T-cell (primary cell): ENCODE results near the gene TMEM114. TPM values are rescaled to one million over a fixed set of nuclear protein-coding genes. Genes with fewer than 3 reads are reported as not detected.

Experiments used
- ATAC-seq, 4 experiments: fragments of 200-7000 bp in 3 of 4; fragments of 150-1000 bp in 1 of 4; cut with Tn5 transposase; replicated peaks in 1 of 4; 1 replicate in 3 of 4; 2 replicates in 1 of 4; pipeline ENCODE4 v1.10.0; 2021; ENCODE audit warnings: moderate library complexity in 3 of 4, mild to moderate bottlenecking in 2 of 4, moderate number of reproducible peaks in 1 of 4
- CTCF ChIA-PET, 2 donors: fragments of 300-600 bp; sonication (Branson Sonifier 250); formaldehyde crosslinking; loops; one replicate each; lab custom pipeline; 2022; ENCODE audit warnings: antibody characterized with exemption in 2 of 2; lab: Charles Lee
- POLR2A ChIA-PET, 2 donors: fragments of 300-600 bp; sonication (Branson Sonifier 250); formaldehyde crosslinking; loops; one replicate each; lab custom pipeline; 2022; ENCODE audit warnings: antibody characterized with exemption in 2 of 2; lab: Charles Lee
- DNase-seq, 35 experiments: peaks; one replicate each; pipeline versions ENCODE4 v3.0.0 to v3.0.0-alpha.2; 2013 to 2023
- H3K27ac ChIP-seq: one replicate; pipeline ENCODE4 v1.5.1; 2013; ENCODE audit warnings: low read length
- H3K27me3 ChIP-seq, 2 experiments: replicated peaks in 1 of 2; 1 replicate in 1 of 2; 2 replicates in 1 of 2; pipeline versions ENCODE4 v1.6.1 to v1.7.0; 2013; ENCODE audit warnings: low read length in 1 of 2, mixed read lengths in 1 of 2; ENCODE audit not compliant: control insufficient read depth in 2 of 2, insufficient read depth in 2 of 2; ENCODE audit errors: extremely low read depth in 1 of 2
- H3K36me3 ChIP-seq, 2 donors: 1 replicate in 1 of 2; 2 replicates in 1 of 2; pipeline versions ENCODE4 v1.6.1 to v1.7.0; 2013; ENCODE audit warnings: low read length in 1 of 2; ENCODE audit not compliant: control insufficient read depth in 2 of 2, insufficient read depth in 1 of 2; ENCODE audit errors: extremely low read depth in 1 of 2
- H3K4me1 ChIP-seq, 2 experiments: 1 replicate in 1 of 2; 2 replicates in 1 of 2; pipeline versions ENCODE4 v1.6.1 to v1.7.0; 2013; ENCODE audit warnings: low read length in 2 of 2, mixed read lengths in 1 of 2; ENCODE audit not compliant: insufficient read depth in 2 of 2, control insufficient read depth in 1 of 2; ENCODE audit errors: extremely low read depth in 1 of 2
- H3K4me3 ChIP-seq, 2 donors: 1 replicate in 1 of 2; 2 replicates in 1 of 2; pipeline versions ENCODE4 v1.5.1 to v1.7.0; 2013; ENCODE audit warnings: mild to moderate bottlenecking in 2 of 2, low read length in 1 of 2, moderate library complexity in 1 of 2; ENCODE audit not compliant: control insufficient read depth in 1 of 2; ENCODE audit errors: extremely low read depth in 1 of 2
- H3K9me3 ChIP-seq: 2 replicates; pipeline ENCODE4 v1.7.0; 2013
- H3K27ac Mint-ChIP-seq, 2 donors: one replicate each; pipeline ENCODE4 v1.8.0; 2020 to 2021; ENCODE audit warnings: mild to moderate bottlenecking in 2 of 2, mixed read lengths in 2 of 2
- H3K27me3 Mint-ChIP-seq, 2 donors: one replicate each; pipeline ENCODE4 v1.8.0; 2021 to 2022; ENCODE audit warnings: mixed read lengths in 2 of 2
- H3K36me3 Mint-ChIP-seq: one replicate; pipeline ENCODE4 v1.8.0; 2021; ENCODE audit warnings: mixed read lengths
- H3K4me1 Mint-ChIP-seq, 3 donors: one replicate each; pipeline ENCODE4 v1.8.0; 2020 to 2022; ENCODE audit warnings: mixed read lengths in 3 of 3, mild to moderate bottlenecking in 1 of 3
- H3K4me3 Mint-ChIP-seq, 3 donors: one replicate each; pipeline ENCODE4 v1.8.0; 2020 to 2022; ENCODE audit warnings: mild to moderate bottlenecking in 3 of 3, mixed read lengths in 3 of 3, moderate library complexity in 3 of 3
- H3K9me3 Mint-ChIP-seq, 3 donors: one replicate each; pipeline ENCODE4 v1.8.0; 2020 to 2022; ENCODE audit warnings: mixed read lengths in 3 of 3
- WGBS: methylation state at CpG from one replicate; pipeline ENCODE4 v1.1.5; 2013; ENCODE audit warnings: missing lambda C conversion rate; ENCODE audit not compliant: insufficient coverage; 5-methylcytosine and 5-hydroxymethylcytosine counted together
- total RNA-seq, 35 experiments: library from RNA in 6 of 35; stranded (reverse) in 6 of 35; fragments of 120-200 nt in 1 of 35; gene quantifications; one replicate each; pipeline versions ENCODE4 v1.2.1 to v1.2.4 and lab custom pipeline; 2013 to 2026

TMEM114 gene
- total RNA-seq, 5 donors from 2014 or later (not counting 1 experiment from before 2014, with no cell fraction given), result not detected

DNA sequence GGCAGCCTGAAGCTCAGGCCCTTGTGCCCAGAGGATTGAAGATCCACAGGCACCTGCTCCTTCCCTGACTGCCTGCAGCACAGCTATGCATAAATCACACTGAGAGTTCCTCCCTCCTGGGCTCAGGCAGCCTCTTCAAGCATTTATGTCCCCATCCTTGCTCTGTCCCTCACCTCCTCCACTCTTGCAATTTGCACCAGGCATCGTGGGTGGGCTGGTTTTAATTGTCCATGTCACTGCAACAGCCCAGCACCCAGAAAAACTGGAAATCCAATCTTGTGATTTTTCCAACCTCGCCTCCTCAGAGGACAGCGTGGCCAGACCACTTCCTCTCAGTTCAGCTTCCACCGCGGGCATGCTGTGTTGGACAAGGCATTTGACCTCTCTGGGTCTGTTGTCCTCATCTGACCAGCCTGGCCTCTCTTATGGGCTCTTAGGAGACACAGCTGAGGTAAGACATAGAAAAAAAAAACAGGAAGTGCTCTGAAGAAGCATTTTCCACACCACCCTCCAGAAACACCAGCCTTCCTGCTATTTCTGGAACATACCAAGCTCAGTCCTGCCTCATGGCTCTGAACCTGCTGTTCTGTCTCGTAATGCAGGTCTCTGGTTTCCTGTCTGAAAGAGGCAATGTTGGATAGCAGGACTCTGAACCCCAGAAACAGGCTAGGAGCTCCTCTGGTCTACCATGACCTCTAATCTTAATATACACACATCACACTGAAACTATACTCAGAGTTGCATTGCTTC, 8.3 kb downstream of the TMEM114 start:
- Histone ChIP-seq H3K4me3 (no peak overlapping the region), H3K4me1 (no peaks in the 10 kb centered on the region), H3K9me3 (no peaks in the 10 kb centered on the region), H3K27ac (no peak overlapping the region), H3K36me3 (no peaks in the 10 kb centered on the region), H3K27me3 (peaks cover 0 to 42% of the 10 kb centered on the region in 2 experiments)
- H3K9me3 Mint-ChIP-seq, result no peaks in the 10 kb centered on the region
- peak overlapping the region in 1 of 2 donors; percentile 28 for H3K27ac Mint-ChIP-seq
- ChIA-PET CTCF (interaction anchor here in 1 of 2 donors (0.8 kb wide), 1 partner anchor 13 kb away, joined by 3 read pairs; no protein-coding TSS in a partner anchor), POLR2A (no interaction called here)
- no peaks in the 10 kb centered on the region for H3K36me3 Mint-ChIP-seq
- ATAC-seq (no peak), DNase-seq (no peak)
- peaks cover 17 to 41% of the 10 kb centered on the region in 2 donors for H3K27me3 Mint-ChIP-seq
- no peak overlapping the region for H3K4me3 Mint-ChIP-seq
- H3K4me1 Mint-ChIP-seq, result peaks cover 0 to 4% (median 3%) of the 10 kb centered on the region in 3 donors
- 13% methylated on average over 6 of the region's 6 CpGs for WGBS

GRCh38 chr16:8579559-8579958, 10.8 kb downstream of the TMEM114 start:
- Mint-ChIP-seq H3K4me1 (peaks cover 0 to 4% (median 3%) of the 10 kb centered on the region in 3 donors), H3K27ac (no peak overlapping the region), H3K9me3 (no peaks in the 10 kb centered on the region), H3K36me3 (no peaks in the 10 kb centered on the region), H3K27me3 (peaks cover 26 to 41% of the 10 kb centered on the region in 2 donors), H3K4me3 (no peak overlapping the region)
- Histone ChIP-seq H3K27me3 (peaks cover 0 to 39% of the 10 kb centered on the region in 2 experiments), H3K27ac (no peak overlapping the region), H3K4me1 (no peaks in the 10 kb centered on the region), H3K4me3 (no peak overlapping the region), H3K36me3 (no peaks in the 10 kb centered on the region), H3K9me3 (no peaks in the 10 kb centered on the region)
- no peak for DNase-seq
- 73% methylated on average over 3 of the region's 9 CpGs for WGBS
- ATAC-seq, result no peak
- ChIA-PET CTCF (interaction anchor here in 1 of 2 donors (1.3 kb wide), 1 partner anchor 10 kb away, joined by 3 read pairs; no protein-coding TSS in a partner anchor), POLR2A (no interaction called here)

DNA sequence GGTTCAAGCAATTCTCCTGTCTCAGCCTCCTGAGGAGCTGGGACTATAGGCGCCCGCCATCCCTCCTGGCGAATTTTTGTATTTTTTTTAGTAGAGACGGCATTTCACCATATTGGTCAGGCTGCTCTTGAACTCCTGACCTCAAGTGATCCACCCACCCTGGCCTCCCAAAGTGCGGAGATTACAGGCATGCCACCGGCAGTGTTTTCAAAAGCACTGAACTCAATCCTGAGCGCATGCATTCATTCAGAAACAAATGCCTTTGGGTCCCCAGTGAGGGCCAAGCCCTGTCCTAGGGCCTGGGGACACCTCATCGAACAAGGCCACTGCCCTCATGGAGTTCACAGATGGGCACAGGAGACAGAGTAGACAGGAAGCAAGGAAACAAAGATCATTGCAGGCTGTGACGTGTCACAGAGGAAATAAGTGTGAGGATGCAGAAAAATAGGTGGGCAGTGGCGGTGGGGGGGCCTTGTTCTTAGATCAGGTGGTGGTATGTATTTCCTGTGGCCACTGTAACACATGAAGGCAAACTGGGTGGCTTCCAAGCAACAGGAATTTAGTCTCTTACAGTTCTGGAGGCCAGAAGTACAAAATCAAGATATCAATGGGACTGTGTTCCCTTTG, 12.5 kb downstream of the TMEM114 start:
- Mint-ChIP-seq H3K9me3 (no peaks in the 10 kb centered on the region), H3K36me3 (no peaks in the 10 kb centered on the region), H3K27ac (no peak overlapping the region), H3K4me1 (peaks cover 0 to 4% (median 3%) of the 10 kb centered on the region in 3 donors), H3K27me3 (peaks cover 32 to 39% of the 10 kb centered on the region in 2 donors), H3K4me3 (no peak overlapping the region)
- ChIA-PET POLR2A (no interaction called here), CTCF (no interaction called here)
- ATAC-seq (no peak), DNase-seq (no peak)
- peaks cover 0 to 34% of the 10 kb centered on the region in 2 experiments for H3K27me3 ChIP-seq
- H3K9me3 ChIP-seq, result no peaks in the 10 kb centered on the region
- WGBS, result 76% methylated on average over 8 of the region's 10 CpGs
- H3K4me3 ChIP-seq, result no peak overlapping the region
- H3K27ac ChIP-seq, result no peak overlapping the region
- no peaks in the 10 kb centered on the region for H3K4me1 ChIP-seq
- no peaks in the 10 kb centered on the region for H3K36me3 ChIP-seq

GRCh38 chr16:8576141-8577004, 13.9 kb downstream of the TMEM114 start:
- no peak overlapping the region for H3K27ac ChIP-seq
- Mint-ChIP-seq H3K36me3 (no peaks in the 10 kb centered on the region), H3K27ac (no peak overlapping the region), H3K4me1 (no peaks in the 10 kb centered on the region), H3K9me3 (no peaks in the 10 kb centered on the region), H3K4me3 (no peak overlapping the region), H3K27me3 (peaks cover 37 to 38% of the 10 kb centered on the region in 2 donors)
- H3K27me3 ChIP-seq, result peaks cover 2 to 36% of the 10 kb centered on the region in 2 experiments
- H3K4me1 ChIP-seq, result no peaks in the 10 kb centered on the region
- no peaks in the 10 kb centered on the region for H3K9me3 ChIP-seq
- CTCF ChIA-PET, result interaction anchor here in 1 of 2 donors (0.6 kb wide), 1 partner anchor 319 kb away, joined by 6 read pairs; no protein-coding TSS in a partner anchor
- no peak overlapping the region for H3K4me3 ChIP-seq
- POLR2A ChIA-PET, result no interaction called here
- 94% methylated on average over 3 of the region's 4 CpGs for WGBS
- no peaks in the 10 kb centered on the region for H3K36me3 ChIP-seq
- ATAC-seq (no peak), DNase-seq (no peak)

GRCh38 chr16:8575399-8575798, 14.9 kb downstream of the TMEM114 start:
- Mint-ChIP-seq H3K36me3 (no peaks in the 10 kb centered on the region), H3K4me3 (no peak overlapping the region), H3K4me1 (no peaks in the 10 kb centered on the region), H3K27ac (no peak overlapping the region), H3K9me3 (no peaks in the 10 kb centered on the region), H3K27me3 (peaks cover 37 to 40% of the 10 kb centered on the region in 2 donors)
- no peak overlapping the region for H3K4me3 ChIP-seq
- ChIA-PET CTCF (no interaction called here), POLR2A (no interaction called here)
- no peak overlapping the region for H3K27ac ChIP-seq
- H3K4me1 ChIP-seq, result no peaks in the 10 kb centered on the region
- WGBS, result 100% methylated on average over 1 of the region's 2 CpGs
- no peaks in the 10 kb centered on the region for H3K9me3 ChIP-seq
- ATAC-seq (no peak), DNase-seq (no peak)
- peaks cover 2 to 37% of the 10 kb centered on the region in 2 experiments for H3K27me3 ChIP-seq
- no peaks in the 10 kb centered on the region for H3K36me3 ChIP-seq
